ENCODE measurements around the gene GPR176.

Gene GPR176

DNA sequence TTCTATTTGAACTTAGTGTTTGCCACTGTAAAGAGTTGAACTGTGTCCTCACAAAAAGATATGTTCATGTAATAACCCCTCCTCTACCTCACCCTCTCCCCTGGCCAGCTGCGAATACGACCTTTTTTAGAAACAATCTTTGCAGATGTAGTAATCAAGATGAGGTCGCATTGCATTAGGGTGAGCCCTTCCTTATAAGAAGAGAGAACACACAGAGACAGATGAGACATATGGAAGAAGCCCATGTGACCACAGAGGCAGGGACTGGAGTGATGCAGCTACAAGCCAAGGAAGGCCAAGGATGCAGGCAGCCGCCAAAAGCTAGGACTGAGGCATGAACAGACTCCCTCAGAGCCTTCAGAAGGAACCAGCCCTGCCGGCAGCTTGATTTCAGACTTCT is 27.6 kb downstream of the GPR176 start:
- H3K27me3 Mint-ChIP-seq, result no peaks in the 10 kb centered on the region
- no peaks in the 10 kb centered on the region for H3K36me3 Mint-ChIP-seq (ENCODE audit: low read depth)
- no peaks in the 10 kb centered on the region for H3K9me3 Mint-ChIP-seq
- no peak overlapping the region for H3K4me3 Mint-ChIP-seq
- intact Hi-C loops (cut with micrococcal nuclease), result no loop called here
- H3K27ac Mint-ChIP-seq, result no peak overlapping the region
- H3K4me1 Mint-ChIP-seq (ENCODE audit: low read depth), result no peaks in the 10 kb centered on the region

DNA sequence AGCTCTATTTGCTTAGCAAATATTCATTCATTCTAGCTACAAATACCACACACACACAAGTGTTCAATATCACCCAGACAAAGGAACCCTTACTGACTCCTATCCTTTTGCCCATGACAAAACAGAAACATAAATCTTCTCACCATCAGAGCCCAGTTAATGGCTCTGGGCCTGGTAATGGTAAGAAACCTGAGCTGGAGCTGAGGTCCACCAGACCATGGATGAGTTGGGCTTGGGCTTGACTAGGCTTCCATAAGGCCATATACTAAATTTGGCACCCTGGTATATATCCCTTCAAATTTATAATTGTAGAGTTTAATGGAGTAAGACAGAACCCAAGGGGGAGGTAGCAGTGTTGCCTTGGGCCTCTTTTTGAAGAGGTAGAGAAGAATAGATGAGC is 29.4 kb downstream of the GPR176 start:
- Mint-ChIP-seq H3K27ac (no peak overlapping the region), H3K4me1 (ENCODE audit: low read depth) (no peaks in the 10 kb centered on the region), H3K9me3 (no peaks in the 10 kb centered on the region), H3K4me3 (no peak overlapping the region), H3K36me3 (ENCODE audit: low read depth) (no peaks in the 10 kb centered on the region), H3K27me3 (no peaks in the 10 kb centered on the region)
- intact Hi-C loops (cut with micrococcal nuclease), result no loop called here

DNA sequence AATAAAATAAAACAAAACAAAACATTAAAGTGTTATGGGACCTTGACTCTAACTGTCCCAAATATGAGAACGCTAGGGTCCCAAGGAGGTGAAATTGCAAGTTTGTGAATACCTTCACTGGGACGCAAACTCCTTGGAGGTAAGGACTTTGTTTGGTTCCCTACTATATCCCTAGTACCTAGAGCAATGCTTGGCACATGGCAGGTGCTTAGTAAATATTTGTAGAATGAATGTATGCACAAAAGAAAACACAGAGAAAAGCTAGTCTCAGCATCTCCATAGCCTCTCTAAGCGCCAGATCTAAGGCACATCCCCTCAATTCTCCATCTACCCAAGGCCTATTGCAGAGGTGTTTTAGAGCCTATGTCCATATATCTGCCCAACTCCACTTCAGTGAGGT is 30.5 kb downstream of the GPR176 start:
- no peak overlapping the region for H3K4me3 Mint-ChIP-seq
- no peaks in the 10 kb centered on the region for H3K9me3 Mint-ChIP-seq
- no peaks in the 10 kb centered on the region for H3K4me1 Mint-ChIP-seq (ENCODE audit: low read depth)
- H3K27me3 Mint-ChIP-seq, result no peaks in the 10 kb centered on the region
- intact Hi-C loops (cut with micrococcal nuclease), result no loop called here
- no peaks in the 10 kb centered on the region for H3K36me3 Mint-ChIP-seq (ENCODE audit: low read depth)
- H3K27ac Mint-ChIP-seq, result no peak overlapping the region

DNA sequence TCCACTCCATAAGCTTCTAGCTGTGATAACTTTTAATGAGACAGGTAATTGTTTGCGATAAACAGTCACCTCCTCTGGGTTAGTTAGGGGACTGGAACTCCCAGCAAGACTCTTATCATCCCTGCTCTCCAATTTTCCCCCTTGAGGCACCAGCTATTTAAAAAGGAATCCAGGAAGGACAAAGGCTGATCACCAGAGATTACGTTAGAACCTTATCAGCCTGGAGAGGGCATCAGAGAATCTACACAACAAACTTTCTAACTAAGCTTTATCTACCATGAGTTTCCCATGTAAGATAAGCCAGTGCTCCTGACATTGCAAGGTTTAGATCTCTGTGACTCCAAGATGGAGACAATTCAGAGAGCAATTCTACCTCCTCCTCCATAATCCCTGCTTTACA is 31.3 kb downstream of the GPR176 start:
- H3K36me3 Mint-ChIP-seq (ENCODE audit: low read depth), result no peaks in the 10 kb centered on the region
- H3K27me3 Mint-ChIP-seq, result no peaks in the 10 kb centered on the region
- intact Hi-C loops (cut with micrococcal nuclease), result no loop called here
- H3K4me1 Mint-ChIP-seq (ENCODE audit: low read depth), result no peaks in the 10 kb centered on the region
- no peak overlapping the region for H3K4me3 Mint-ChIP-seq
- no peak overlapping the region for H3K27ac Mint-ChIP-seq
- H3K9me3 Mint-ChIP-seq, result no peaks in the 10 kb centered on the region

GRCh38 chr15:39888243-39888642 is 31.8 kb downstream of the GPR176 start:
- H3K4me1 Mint-ChIP-seq (ENCODE audit: low read depth), result no peaks in the 10 kb centered on the region
- no peaks in the 10 kb centered on the region for H3K27me3 Mint-ChIP-seq
- H3K4me3 Mint-ChIP-seq, result no peak overlapping the region
- H3K36me3 Mint-ChIP-seq (ENCODE audit: low read depth), result no peaks in the 10 kb centered on the region
- intact Hi-C loops (cut with micrococcal nuclease), result no loop called here
- no peaks in the 10 kb centered on the region for H3K9me3 Mint-ChIP-seq
- no peak overlapping the region for H3K27ac Mint-ChIP-seq

- Mint-ChIP-seq H3K27ac (no peak overlapping the region), H3K27me3 (no peaks in the 10 kb centered on the region), H3K4me1 (ENCODE audit: low read depth) (no peaks in the 10 kb centered on the region), H3K9me3 (no peaks in the 10 kb centered on the region), H3K4me3 (no peak overlapping the region), H3K36me3 (ENCODE audit: low read depth) (no peaks in the 10 kb centered on the region)
- intact Hi-C loops (cut with micrococcal nuclease), result no loop called here
Observed at GRCh38 chr15:39887832-39888231, 32.2 kb downstream of the GPR176 start.

- intact Hi-C loops (cut with micrococcal nuclease), result no loop called here
- Mint-ChIP-seq H3K4me1 (ENCODE audit: low read depth) (no peaks in the 10 kb centered on the region), H3K27ac (no peak overlapping the region), H3K9me3 (no peaks in the 10 kb centered on the region), H3K36me3 (ENCODE audit: low read depth) (no peaks in the 10 kb centered on the region), H3K27me3 (no peaks in the 10 kb centered on the region), H3K4me3 (no peak overlapping the region)
Observed at GRCh38 chr15:39887211-39887610, 32.9 kb downstream of the GPR176 start.

GRCh38 chr15:39886418-39886817 is 33.6 kb downstream of the GPR176 start:
- Mint-ChIP-seq H3K4me1 (ENCODE audit: low read depth) (no peaks in the 10 kb centered on the region), H3K4me3 (no peak overlapping the region), H3K36me3 (ENCODE audit: low read depth) (no peaks in the 10 kb centered on the region), H3K27ac (no peak overlapping the region), H3K27me3 (no peaks in the 10 kb centered on the region), H3K9me3 (no peaks in the 10 kb centered on the region)
- intact Hi-C loops (cut with micrococcal nuclease), result no loop called here

DNA sequence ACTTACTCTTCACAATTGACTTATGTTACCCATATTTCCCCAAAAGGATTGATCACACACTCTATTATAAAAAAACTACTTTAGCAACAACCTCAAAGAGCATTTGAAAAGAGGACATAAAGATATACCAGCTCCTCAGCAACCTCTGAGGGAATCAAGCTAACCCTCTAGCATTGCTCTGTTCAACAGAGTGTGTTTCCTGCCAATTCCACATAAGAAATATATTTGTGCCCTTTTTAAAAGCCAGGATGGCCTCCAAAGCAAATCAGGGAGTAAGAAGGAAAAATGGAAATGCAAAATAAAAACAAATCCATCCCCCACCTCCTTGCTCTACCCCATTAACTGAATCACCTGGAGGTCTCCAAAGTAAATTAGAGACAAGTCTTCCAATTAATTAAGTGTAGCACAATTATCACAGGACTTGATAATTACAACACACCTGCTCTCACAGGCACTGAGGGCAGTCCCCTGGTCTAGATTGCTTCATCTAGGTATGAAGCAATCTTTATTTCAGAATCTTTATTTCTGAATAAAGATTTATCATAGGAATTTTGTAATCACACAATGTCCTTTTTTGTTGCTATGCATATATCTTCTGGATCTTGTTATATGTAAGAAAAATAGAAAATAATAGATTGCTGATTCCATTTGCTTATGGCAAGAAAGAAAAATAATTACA is 34.8 kb downstream of the GPR176 start:
- intact Hi-C loops (cut with micrococcal nuclease), result no loop called here
- no peak overlapping the region for H3K27ac Mint-ChIP-seq
- H3K36me3 Mint-ChIP-seq (ENCODE audit: low read depth), result no peaks in the 10 kb centered on the region
- H3K9me3 Mint-ChIP-seq, result no peaks in the 10 kb centered on the region
- no peaks in the 10 kb centered on the region for H3K4me1 Mint-ChIP-seq (ENCODE audit: low read depth)
- H3K27me3 Mint-ChIP-seq, result no peaks in the 10 kb centered on the region
- no peak overlapping the region for H3K4me3 Mint-ChIP-seq

DNA sequence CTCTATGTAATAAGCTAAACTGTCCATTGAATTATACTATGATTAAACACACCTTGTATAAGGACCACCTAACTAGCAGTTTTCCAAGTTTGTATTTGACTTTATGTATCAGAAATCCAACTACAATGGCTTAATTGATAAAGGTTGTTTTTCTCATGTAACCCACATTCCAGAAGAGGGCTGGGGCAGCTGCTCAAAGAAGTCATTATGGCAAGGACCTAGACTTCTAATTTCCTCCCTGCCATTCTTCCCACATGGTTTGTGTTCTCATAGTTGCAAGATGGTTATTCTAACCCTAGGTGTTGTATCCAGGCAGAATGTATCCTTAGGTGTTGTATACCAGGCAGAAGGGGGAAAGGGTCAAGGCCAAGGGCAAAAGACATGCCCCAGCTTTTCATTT is 35.7 kb downstream of the GPR176 start:
- no peaks in the 10 kb centered on the region for H3K36me3 Mint-ChIP-seq (ENCODE audit: low read depth)
- no peak overlapping the region for H3K4me3 Mint-ChIP-seq
- H3K9me3 Mint-ChIP-seq, result no peaks in the 10 kb centered on the region
- intact Hi-C loops (cut with micrococcal nuclease), result no loop called here
- no peaks in the 10 kb centered on the region for H3K27me3 Mint-ChIP-seq
- H3K4me1 Mint-ChIP-seq (ENCODE audit: low read depth), result no peaks in the 10 kb centered on the region
- H3K27ac Mint-ChIP-seq, result no peak overlapping the region

DNA sequence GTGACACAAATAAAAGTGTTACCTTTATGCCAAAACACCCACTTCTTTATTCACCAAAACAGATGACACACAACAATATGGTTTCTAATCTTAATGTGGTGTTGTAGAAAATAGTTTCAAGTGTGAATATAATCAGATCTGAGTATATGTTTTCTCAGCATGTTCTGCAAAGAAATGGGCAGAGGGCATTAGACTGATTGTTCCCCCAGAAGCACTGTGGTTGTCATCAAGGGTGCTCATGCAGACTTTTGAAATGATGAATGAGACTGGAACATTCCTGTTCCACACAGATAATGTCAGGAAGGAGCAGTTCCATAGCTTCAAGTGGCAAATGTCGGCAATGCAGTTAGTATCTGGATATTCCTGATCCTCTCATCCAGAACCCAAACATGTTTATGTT is 37.5 kb downstream of the GPR176 start:
- H3K27ac Mint-ChIP-seq, result no peak overlapping the region
- H3K4me1 Mint-ChIP-seq (ENCODE audit: low read depth), result no peaks in the 10 kb centered on the region
- intact Hi-C loops (cut with micrococcal nuclease), result no loop called here
- H3K9me3 Mint-ChIP-seq, result no peaks in the 10 kb centered on the region
- H3K36me3 Mint-ChIP-seq (ENCODE audit: low read depth), result no peaks in the 10 kb centered on the region
- H3K4me3 Mint-ChIP-seq, result no peak overlapping the region
- no peaks in the 10 kb centered on the region for H3K27me3 Mint-ChIP-seq

GRCh38 chr15:39881790-39882189 is 38.3 kb downstream of the GPR176 start:
- H3K27ac Mint-ChIP-seq, result no peak overlapping the region
- H3K27me3 Mint-ChIP-seq, result no peaks in the 10 kb centered on the region
- no peak overlapping the region for H3K4me3 Mint-ChIP-seq
- no peaks in the 10 kb centered on the region for H3K9me3 Mint-ChIP-seq
- no peaks in the 10 kb centered on the region for H3K36me3 Mint-ChIP-seq (ENCODE audit: low read depth)
- intact Hi-C loops (cut with micrococcal nuclease), result no loop called here
- H3K4me1 Mint-ChIP-seq (ENCODE audit: low read depth), result no peaks in the 10 kb centered on the region

DNA sequence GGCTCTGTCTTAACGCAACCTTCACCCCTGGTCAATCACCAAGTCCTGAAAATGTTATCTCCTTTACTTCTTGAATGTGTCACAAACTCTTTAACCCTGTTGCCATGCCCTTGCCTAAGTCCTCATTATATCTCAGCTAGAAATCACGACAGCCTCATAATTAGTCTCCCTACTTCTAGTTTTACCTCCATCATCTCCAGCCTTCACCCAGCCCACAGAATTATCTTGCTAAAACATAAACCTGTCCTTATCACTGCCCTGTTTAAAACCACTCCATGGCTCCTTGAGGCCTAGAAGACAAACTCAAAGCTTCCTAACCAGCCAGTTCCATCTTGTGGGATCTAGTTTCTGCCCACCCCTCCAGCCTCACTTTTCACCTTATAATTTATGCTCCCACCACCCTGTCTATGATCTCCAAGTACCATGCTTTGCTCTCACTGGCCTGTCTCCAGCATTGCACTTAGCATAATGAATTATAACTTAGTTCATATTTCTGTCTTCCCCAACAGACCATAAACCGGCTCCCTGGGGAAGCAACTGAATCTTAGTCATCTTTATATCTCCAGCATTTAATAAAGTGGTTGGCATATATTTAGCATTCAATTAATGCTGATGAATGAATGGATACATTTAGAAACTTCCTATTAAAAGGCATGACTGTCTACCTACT is 39.2 kb downstream of the GPR176 start:
- Mint-ChIP-seq H3K9me3 (no peaks in the 10 kb centered on the region), H3K4me1 (ENCODE audit: low read depth) (no peaks in the 10 kb centered on the region), H3K4me3 (no peak overlapping the region), H3K27me3 (no peaks in the 10 kb centered on the region), H3K36me3 (ENCODE audit: low read depth) (no peaks in the 10 kb centered on the region), H3K27ac (no peak overlapping the region)
- intact Hi-C loops (cut with micrococcal nuclease), result no loop called here

DNA sequence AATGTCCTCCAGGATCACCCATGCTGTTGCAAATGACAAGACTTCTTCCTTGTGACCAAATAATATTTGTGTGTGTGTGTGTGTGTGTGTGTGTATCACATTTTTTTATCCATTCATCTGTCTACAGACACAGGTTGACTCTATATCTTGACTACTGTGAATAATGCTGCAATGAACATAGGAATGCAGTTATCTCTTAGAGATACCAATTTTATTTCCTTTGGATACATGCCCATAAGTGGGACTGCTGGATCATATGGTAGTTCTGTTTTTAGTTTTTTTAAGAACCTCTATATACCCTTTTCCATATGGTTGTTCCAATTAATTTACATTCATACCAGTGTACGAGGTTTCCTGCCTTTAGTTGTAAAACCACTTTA is 41.7 kb downstream of the GPR176 start:
- Mint-ChIP-seq H3K27me3 (no peaks in the 10 kb centered on the region), H3K4me3 (no peak overlapping the region), H3K9me3 (no peaks in the 10 kb centered on the region), H3K36me3 (ENCODE audit: low read depth) (no peaks in the 10 kb centered on the region), H3K4me1 (ENCODE audit: low read depth) (no peaks in the 10 kb centered on the region), H3K27ac (no peak overlapping the region)
- intact Hi-C loops (cut with micrococcal nuclease), result no loop called here

Measured in dendritic cell treated with granulocyte-macrophage colony-stimulating factor and Interleukin-4, amounts not matched to agents 40 ng/mL and 50 ng/mL, for 4 days (primary cell).